ENCODE results near the gene HAL. TPM values are rescaled to one million over a fixed set of nuclear protein-coding genes. Genes with fewer than 3 reads are reported as not detected.

HAL gene
- total RNA-seq, 1 experiment from 2014 or later = 0.39 TPM

- TF ChIP-seq USF1 (CRISPR knock-in tag; IDR thresholded peaks at IDR 0.05) (no peak), ZNF232 (CRISPR knock-in tag; IDR thresholded peaks at IDR 0.05) (no peak), ATF6 (CRISPR knock-in tag; IDR thresholded peaks at IDR 0.05) (no peak), ZNF281 (CRISPR knock-in tag; IDR thresholded peaks at IDR 0.05) (no peak), FOXP1 (CRISPR knock-in tag; IDR thresholded peaks at IDR 0.05; ENCODE audit: borderline replicate concordance) (no peak), IRF1 (CRISPR knock-in tag; IDR thresholded peaks at IDR 0.05) (no peak), ZNF425 (CRISPR knock-in tag; conservative IDR thresholded peaks at IDR 0.05) (no peak), E2F4 (CRISPR knock-in tag; IDR thresholded peaks at IDR 0.05; ENCODE audit: borderline replicate concordance, low read depth) (no peak)
Observed at GRCh38 chr12:95997911-95998510, 1.9 kb upstream of the HAL start (continued).

GRCh38 chr12:95997276-95997675 is 1.1 kb upstream of the HAL start:
- H3K4me1 Mint-ChIP-seq = peaks cover 6% of the 10 kb centered on the region
- H3K36me3 Mint-ChIP-seq = peaks cover 8% of the 10 kb centered on the region
- H3K9me3 Mint-ChIP-seq = no peaks in the 10 kb centered on the region
- no peak overlapping the region for H3K4me3 Mint-ChIP-seq
- H3K27me3 Mint-ChIP-seq (ENCODE audit: low read depth) = no peaks in the 10 kb centered on the region; the same call in 1 of the 2 replicates
- DNase-seq (ENCODE audit: low spot score) = no peak
- ChIA-PET CTCF (interaction anchor here (2.0 to 4.3 kb wide), 5 partner anchors 9 to 80 kb away, joined by 6 to 66 read pairs (median 32); partner anchors contain the start of genes AMDHD1 and CCDC38), POLR2A (no interaction called here)
- no peak overlapping the region for H3K27ac Mint-ChIP-seq
- no peak for ATAC-seq
- TF ChIP-seq SMAD4 (CRISPR knock-in tag; IDR thresholded peaks at IDR 0.05) (no peak), ARID4B (CRISPR knock-in tag; IDR thresholded peaks at IDR 0.05; ENCODE audit: borderline replicate concordance) (no peak), NFYB (CRISPR knock-in tag; conservative IDR thresholded peaks at IDR 0.05; ENCODE audit: low read depth) (no peak), ZNF532 (CRISPR knock-in tag; IDR thresholded peaks at IDR 0.05; ENCODE audit: borderline replicate concordance) (no peak), ATF3 (CRISPR knock-in tag; conservative IDR thresholded peaks at IDR 0.05) (no peak), TP53 (CRISPR knock-in tag; IDR thresholded peaks at IDR 0.05) (no peak), CREM (CRISPR knock-in tag; IDR thresholded peaks at IDR 0.05) (no peak)

All from WTC11 (cell line).